ENCODE measurements around the gene ING1.

The ING1 gene

DNA sequence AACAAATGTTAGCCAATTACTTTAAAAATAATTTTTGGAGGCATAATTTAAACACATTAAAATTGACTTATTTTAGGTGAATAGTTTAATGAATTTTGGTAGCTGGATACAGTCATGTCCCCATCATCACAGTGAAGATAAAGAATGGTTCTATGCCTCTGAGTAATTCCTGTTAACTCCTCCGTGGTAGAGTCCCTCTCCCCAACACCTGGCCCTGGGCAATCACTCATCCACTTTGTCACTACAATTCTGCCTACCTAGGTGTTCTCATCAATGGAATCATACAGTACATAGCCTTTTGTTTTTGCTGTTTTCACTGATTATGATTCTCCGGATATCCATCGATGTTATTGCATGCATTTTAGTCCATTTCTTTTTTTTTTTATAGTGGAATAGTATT lies 55.6 kb downstream of the ING1 start:
- DNase-seq (ENCODE audit: low read depth in 1 of 2, low spot score in 1 of 2) = no peak

DNA sequence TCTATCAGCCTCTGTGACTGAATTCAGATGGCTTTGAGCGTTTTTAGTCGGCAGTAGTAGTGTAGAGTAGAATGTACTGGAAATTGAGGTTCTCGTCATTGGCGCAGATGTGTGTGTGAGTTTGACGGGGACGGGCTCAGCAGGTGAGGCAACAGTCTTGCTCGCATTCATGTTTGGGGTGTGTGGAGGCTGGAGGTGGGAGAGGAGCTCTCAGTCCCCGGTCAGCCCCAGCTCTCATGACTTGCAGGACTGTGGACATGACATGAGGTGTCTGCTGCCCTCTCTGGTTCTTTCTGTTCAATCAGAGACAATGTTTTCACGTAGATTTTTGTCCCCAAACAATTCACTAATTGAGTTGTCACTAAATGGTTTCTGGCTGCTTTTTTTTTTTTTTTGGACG lies 57.2 kb downstream of the ING1 start:
- no peak for DNase-seq (ENCODE audit: low read depth in 1 of 2, low spot score in 1 of 2)

DNA sequence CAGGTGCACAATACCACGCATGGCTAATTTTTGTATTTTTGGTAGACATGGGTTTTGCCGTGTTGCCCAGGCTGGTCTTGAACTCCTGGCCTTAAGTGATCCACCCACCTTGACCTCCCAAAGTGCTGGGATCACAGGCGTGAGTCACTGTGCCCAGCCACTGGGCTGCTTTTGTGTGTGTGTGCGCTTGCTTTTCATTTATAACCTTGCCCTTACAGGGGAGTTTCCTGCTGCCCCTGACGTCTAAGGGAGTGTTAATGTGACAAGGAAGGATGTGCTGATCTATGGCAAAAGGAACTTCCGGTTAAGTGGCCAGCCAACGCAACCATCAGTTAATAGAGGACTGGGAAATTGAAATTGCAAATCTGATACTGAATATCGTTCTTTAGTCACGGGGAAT lies 57.7 kb downstream of the ING1 start:
- DNase-seq (ENCODE audit: low read depth in 1 of 2, low spot score in 1 of 2) = no peak

DNA sequence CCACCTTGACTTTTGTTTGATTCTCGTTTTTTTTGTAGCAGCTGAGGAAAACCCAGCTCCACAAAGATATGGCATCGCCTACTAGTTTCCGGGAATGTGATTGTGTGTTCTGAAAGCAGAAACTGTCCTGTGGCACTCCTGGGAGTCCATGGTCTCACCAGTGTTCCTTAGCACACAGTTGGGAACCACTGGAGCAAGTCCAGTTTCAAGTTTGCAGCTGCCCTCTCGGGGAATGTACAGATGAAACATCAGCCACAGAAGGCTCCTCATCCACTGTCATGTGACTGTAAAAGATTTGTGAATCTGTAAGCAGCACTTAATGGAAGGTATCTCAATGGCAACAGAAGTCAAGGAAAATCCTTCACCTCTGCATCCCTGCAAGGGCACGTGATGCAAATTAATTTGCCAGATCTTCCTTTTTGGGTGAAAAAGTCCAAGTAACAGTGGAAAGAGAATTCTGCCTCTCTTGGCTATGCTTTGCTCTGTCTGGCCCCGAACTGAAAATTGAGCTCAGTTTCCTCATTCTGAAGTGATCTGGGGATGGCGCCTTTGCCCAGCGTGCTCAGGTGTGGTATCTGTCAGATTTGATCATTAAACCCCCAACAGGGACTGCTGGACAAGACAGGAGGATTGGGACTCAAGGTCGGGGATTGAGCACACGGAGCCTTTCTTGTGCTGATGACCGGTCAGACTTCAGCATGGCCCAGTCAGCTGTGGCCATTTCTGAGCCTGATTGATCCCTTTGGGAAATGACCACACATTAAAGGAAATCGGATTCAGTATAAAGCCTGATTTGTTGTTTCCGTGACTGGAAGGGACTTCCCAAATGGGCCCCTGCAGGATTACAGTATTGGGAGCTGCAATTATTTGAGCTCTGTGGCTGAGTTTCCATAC lies 58.8 kb downstream of the ING1 start:
- DNase-seq (ENCODE audit: low read depth in 1 of 2, low spot score in 1 of 2) = no peak

Measured in activated CD4-positive, alpha-beta T cell treated with anti-CD3 and anti-CD28 coated beads, Interleukin-2, amount 50 U/mL, for 24 hours (primary cell).